H9 (cell line): ENCODE results near the gene FOLR2. TPM values are rescaled to one million over a fixed set of nuclear protein-coding genes. Genes with fewer than 3 reads are reported as not detected.
"Not testable (repeated sequence)": the region's sequence is repeated elsewhere in the genome, so short reads cannot be mapped to it uniquely, and the experiment has no call there.

Experiments used
- DNase-seq: peaks from one replicate; pipeline ENCODE4 v3.0.0-alpha.2; 2017
- H2AFZ ChIP-seq: one replicate; pipeline ENCODE4 v1.6.1; 2013; ENCODE audit warnings: mild to moderate bottlenecking, low read length, control low read depth, moderate library complexity
- H2AK5ac ChIP-seq: 2 replicates; pipeline ENCODE4 v1.6.1; 2013; ENCODE audit warnings: low read length, control low read depth, mixed read lengths; ENCODE audit not compliant: insufficient read length
- H2BK120ac ChIP-seq: one replicate; pipeline ENCODE4 v1.6.1; 2013; ENCODE audit warnings: low read depth, mild to moderate bottlenecking, low read length, control low read depth, inconsistent platforms; ENCODE audit not compliant: poor library complexity, severe bottlenecking
- H2BK12ac ChIP-seq: 2 replicates; pipeline ENCODE4 v1.6.1; 2013; ENCODE audit warnings: low read length, control low read depth, mixed read lengths, low read depth; ENCODE audit not compliant: insufficient read length
- H2BK15ac ChIP-seq: 2 replicates; pipeline ENCODE4 v1.6.1; 2013; ENCODE audit warnings: low read depth, low read length, control low read depth
- H2BK20ac ChIP-seq: one replicate; pipeline ENCODE4 v1.6.1; 2013; ENCODE audit warnings: low read depth, mild to moderate bottlenecking, low read length, control low read depth, inconsistent platforms; ENCODE audit not compliant: poor library complexity, severe bottlenecking
- H2BK5ac ChIP-seq: 2 replicates; pipeline ENCODE4 v1.6.1; 2013; ENCODE audit warnings: low read length, control low read depth, mixed read lengths; ENCODE audit not compliant: insufficient read length
- H3K14ac ChIP-seq: 2 replicates; pipeline ENCODE4 v1.6.1; 2013; ENCODE audit warnings: low read length, control low read depth; ENCODE audit not compliant: insufficient read depth
- H3K18ac ChIP-seq: 2 replicates; pipeline ENCODE4 v1.6.1; 2013; ENCODE audit warnings: low read depth, mild to moderate bottlenecking, mixed read lengths, low read length, control low read depth; ENCODE audit not compliant: insufficient read length
- H3K23ac ChIP-seq: 2 replicates; pipeline ENCODE4 v1.6.1; 2013; ENCODE audit warnings: low read length, control low read depth, mixed read lengths, low read depth; ENCODE audit not compliant: insufficient read length
- H3K23me2 ChIP-seq: 2 replicates; pipeline ENCODE4 v1.6.1; 2013; ENCODE audit warnings: low read depth, mild to moderate bottlenecking, mixed read lengths, low read length, control low read depth; ENCODE audit not compliant: insufficient read length, poor library complexity, severe bottlenecking
- H3K27ac ChIP-seq: 2 replicates; pipeline ENCODE4 v1.5.1; 2013; ENCODE audit warnings: low read length, control low read depth, mixed read lengths, low read depth; ENCODE audit not compliant: insufficient read length
- H3K27me3 ChIP-seq: 2 replicates; pipeline ENCODE4 v1.6.1; 2013; ENCODE audit warnings: low read length, control low read depth, inconsistent platforms; ENCODE audit not compliant: insufficient read depth
- H3K4ac ChIP-seq: 2 replicates; pipeline ENCODE4 v1.6.1; 2013; ENCODE audit warnings: low read depth, mild to moderate bottlenecking, control low read depth, inconsistent platforms, low read length, moderate library complexity
- H3K4me1 ChIP-seq: 2 replicates; pipeline ENCODE4 v1.6.1; 2013; ENCODE audit warnings: low read length, control low read depth, inconsistent platforms; ENCODE audit not compliant: insufficient read depth
- H3K4me2 ChIP-seq: 2 replicates; pipeline ENCODE4 v1.6.1; 2013; ENCODE audit warnings: low read length, control low read depth, mixed read lengths; ENCODE audit not compliant: insufficient read length, insufficient read depth
- H3K56ac ChIP-seq: 2 replicates; pipeline ENCODE4 v1.6.1; 2013; ENCODE audit warnings: low read depth, mild to moderate bottlenecking, mixed read lengths, low read length, control low read depth; ENCODE audit not compliant: insufficient read length
- H3K79me1 ChIP-seq: 2 replicates; pipeline ENCODE4 v1.6.1; 2013; ENCODE audit warnings: low read depth, mild to moderate bottlenecking, moderate library complexity, low read length, control low read depth, inconsistent platforms; ENCODE audit not compliant: insufficient read depth, poor library complexity, severe bottlenecking
- H3K79me2 ChIP-seq: 2 replicates; pipeline ENCODE4 v1.6.1; 2013; ENCODE audit warnings: low read length, control low read depth, inconsistent platforms; ENCODE audit not compliant: insufficient read depth
- H3K9ac ChIP-seq: 2 replicates; pipeline ENCODE4 v1.6.1; 2013; ENCODE audit warnings: low read length, control low read depth, mixed read lengths; ENCODE audit not compliant: insufficient read length; ENCODE audit errors: extremely low read depth
- H3K9me3 ChIP-seq: one replicate; pipeline ENCODE4 v1.6.1; 2013; ENCODE audit warnings: low read depth, low read length, inconsistent platforms; ENCODE audit not compliant: control insufficient read depth
- H3T11ph ChIP-seq: one replicate; pipeline ENCODE4 v1.6.1; 2013; ENCODE audit warnings: mild to moderate bottlenecking, low read length, control low read depth, inconsistent platforms
- H4K20me1 ChIP-seq: one replicate; pipeline ENCODE4 v1.6.1; 2013; ENCODE audit not compliant: control insufficient read depth, insufficient read length, insufficient read depth
- H4K5ac ChIP-seq: 2 replicates; pipeline ENCODE4 v1.6.1; 2013; ENCODE audit warnings: low read depth, mild to moderate bottlenecking, mixed read lengths, low read length, control low read depth; ENCODE audit not compliant: insufficient read length
- H4K8ac ChIP-seq: replicated peaks from 2 replicates; pipeline ENCODE4 v1.6.1; 2013; ENCODE audit warnings: low read length, control low read depth, mixed read lengths, low read depth; ENCODE audit not compliant: insufficient read length
- H4K91ac ChIP-seq: 2 replicates; pipeline ENCODE4 v1.6.1; 2013; ENCODE audit warnings: low read depth, mild to moderate bottlenecking, moderate library complexity, mixed read lengths, low read length, control low read depth; ENCODE audit not compliant: insufficient read length
- H3K27ac Mint-ChIP-seq, 3 experiments: 2 replicates in 2 of 3; 3 replicates in 1 of 3; pipeline ENCODE4 v1.8.0; 2020 to 2021; ENCODE audit warnings: mixed read lengths in 3 of 3, mild to moderate bottlenecking in 1 of 3, moderate library complexity in 1 of 3
- H3K27me3 Mint-ChIP-seq: 2 replicates; pipeline ENCODE4 v1.8.0; 2021; ENCODE audit warnings: low read depth, mild to moderate bottlenecking, moderate library complexity, mixed read lengths
- H3K36me3 Mint-ChIP-seq, 3 experiments: 2 replicates in 2 of 3; 3 replicates in 1 of 3; pipeline ENCODE4 v1.8.0; 2020 to 2021; ENCODE audit warnings: low read depth in 3 of 3, mixed read lengths in 3 of 3; ENCODE audit not compliant: insufficient read depth in 1 of 3
- H3K4me1 Mint-ChIP-seq, 2 experiments: 2 replicates each; pipeline ENCODE4 v1.8.0; 2020; ENCODE audit warnings: mixed read lengths in 2 of 2
- H3K4me3 Mint-ChIP-seq, 2 experiments: 2 replicates in 1 of 2; 3 replicates in 1 of 2; pipeline ENCODE4 v1.8.0; 2020 to 2021; ENCODE audit warnings: mild to moderate bottlenecking in 2 of 2, mixed read lengths in 2 of 2, moderate library complexity in 1 of 2
- H3K9me3 Mint-ChIP-seq, 2 experiments: 2 replicates in 1 of 2; 3 replicates in 1 of 2; pipeline ENCODE4 v1.8.0; 2020; ENCODE audit warnings: mild to moderate bottlenecking in 2 of 2, mixed read lengths in 2 of 2, moderate library complexity in 1 of 2
- CTCF ChIP-seq: fragments of 200-600 bp; sonication (generic); conservative IDR thresholded peaks from 3 replicates; pipeline ENCODE4 v1.8.0; 2021; ENCODE audit warnings: antibody characterized with exemption, mild to moderate bottlenecking
- WGBS: extraction: QIAGEN DNeasy Blood & Tissue Kit; methylation state at CpG from one replicate; pipeline ENCODE4 v1.1.7; 2013; ENCODE audit warnings: missing lambda C conversion rate, low lambda C conversion rate, mixed read lengths; ENCODE audit not compliant: insufficient read length; ENCODE audit errors: extremely low coverage; 5-methylcytosine and 5-hydroxymethylcytosine counted together
- total RNA-seq: library from RNA; stranded (reverse); gene quantifications from 2 replicates; pipeline ENCODE4 v1.2.1, GENCODE V29; 2021

FOLR2 gene
- total RNA-seq, 1 experiment from 2014 or later: not detected

- not testable (repeated sequence) for H3K9ac ChIP-seq, H2AFZ ChIP-seq, H3K4me1 ChIP-seq, H3K18ac ChIP-seq, H3K4me2 ChIP-seq, H3K14ac ChIP-seq, H3K23ac ChIP-seq, H3K23me2 ChIP-seq, H4K20me1 ChIP-seq, H3K56ac ChIP-seq, H3K4me3 Mint-ChIP-seq, H4K91ac ChIP-seq, H2BK5ac ChIP-seq, H3K36me3 Mint-ChIP-seq, H4K8ac ChIP-seq, H4K5ac ChIP-seq, H3K9me3 ChIP-seq, H2BK120ac ChIP-seq, H3K27ac ChIP-seq, H2BK12ac ChIP-seq, H3K79me2 ChIP-seq, H3K27me3 ChIP-seq, H3K27ac Mint-ChIP-seq, H2BK15ac ChIP-seq, H2AK5ac ChIP-seq, H3K4ac ChIP-seq, H3T11ph ChIP-seq, H3K9me3 Mint-ChIP-seq, H3K79me1 ChIP-seq, H2BK20ac ChIP-seq
- peak; percentile 66 for TF ChIP-seq CTCF
- Mint-ChIP-seq H3K27me3 (peaks cover 14% of the 10 kb centered on the region), H3K4me1 (peaks cover 9 to 11% of the 10 kb centered on the region in 2 experiments)
- DNase-seq: peak; percentile 38
- WGBS: no CpG with 5 or more reads among the region's 3 CpGs
Measured at GRCh38 chr11:72181553-72181958, 35.0 kb upstream of the FOLR2 start.
